B cell (primary cell): Measurements from ENCODE around the gene GLCE. TPM values are rescaled to one million over a fixed set of nuclear protein-coding genes. Genes with fewer than 3 reads are reported as not detected.

Experiments
- ATAC-seq: fragments of 200-7000 bp; cut with Tn5 transposase; one replicate; pipeline ENCODE4 v1.10.0; 2021; ENCODE audit warnings: low read depth, mild to moderate bottlenecking, moderate number of reproducible peaks, moderate library complexity
- CTCF ChIA-PET: fragments of 350-600 bp; sonication (Branson Sonifier 250); formaldehyde crosslinking; loops from one replicate; lab custom pipeline; 2021; ENCODE audit warnings: antibody characterized with exemption, inconsistent platforms; lab: Charles Lee
- POLR2A ChIA-PET: fragments of 350-600 bp; sonication (Branson Sonifier 250); formaldehyde crosslinking; loops from one replicate; lab custom pipeline; 2021; ENCODE audit warnings: antibody characterized with exemption; lab: Charles Lee
- DNase-seq: peaks from one replicate; pipeline ENCODE4 v3.0.0; 2013
- H2AFZ ChIP-seq: 2 replicates; pipeline ENCODE4 v1.6.1; 2012; ENCODE audit warnings: mild to moderate bottlenecking, low read depth, low read length; ENCODE audit not compliant: insufficient read depth, poor library complexity, severe bottlenecking
- H3K27ac ChIP-seq, 2 donors: 1 replicate in 1 of 2; 2 replicates in 1 of 2; pipeline ENCODE4 v1.5.1; 2012 to 2013; ENCODE audit warnings: low read length in 2 of 2, mild to moderate bottlenecking in 2 of 2, moderate library complexity in 1 of 2
- H3K27me3 ChIP-seq, 4 experiments: fragments of 200-600 bp in 1 of 4; sonication (generic) in 1 of 4; replicated peaks in 1 of 4; 1 replicate in 2 of 4; 2 replicates in 2 of 4; pipeline versions ENCODE4 v1.6.1 to v1.7.0; 2013 to 2016; ENCODE audit warnings: low read length in 3 of 4, mild to moderate bottlenecking in 2 of 4, mixed read lengths in 1 of 4, moderate library complexity in 1 of 4; ENCODE audit not compliant: insufficient read depth in 4 of 4, control insufficient read depth in 3 of 4; ENCODE audit errors: control extremely low read depth in 1 of 4
- H3K36me3 ChIP-seq, 2 experiments: replicated peaks in 1 of 2; 1 replicate in 1 of 2; 2 replicates in 1 of 2; pipeline versions ENCODE4 v1.6.1 to v1.7.1; 2013; ENCODE audit warnings: low read length in 1 of 2; ENCODE audit not compliant: insufficient read depth in 2 of 2, control insufficient read depth in 1 of 2; ENCODE audit errors: control extremely low read depth in 1 of 2, extremely low read depth in 1 of 2
- H3K4me1 ChIP-seq, 2 donors: fragments of 200-600 bp in 1 of 2; sonication (generic) in 1 of 2; 1 replicate in 1 of 2; 2 replicates in 1 of 2; pipeline versions ENCODE4 v1.5.1 to v1.6.1; 2013 to 2017; ENCODE audit warnings: low read length in 2 of 2; ENCODE audit not compliant: control insufficient read depth in 2 of 2, insufficient read depth in 2 of 2
- H3K4me2 ChIP-seq: replicated peaks from 2 replicates; pipeline ENCODE3; 2012; ENCODE audit warnings: mild to moderate bottlenecking, low read depth, low read length; ENCODE audit not compliant: poor library complexity, severe bottlenecking
- H3K4me3 ChIP-seq, 5 experiments: fragments of 200-600 bp in 1 of 5; sonication (generic) in 1 of 5; 1 replicate in 3 of 5; 2 replicates in 2 of 5; pipeline versions ENCODE4 v1.5.1 to v1.7.0; 2011 to 2016; ENCODE audit warnings: low read length in 4 of 5, mild to moderate bottlenecking in 4 of 5, low read depth in 2 of 5, control low read depth in 1 of 5, moderate library complexity in 1 of 5; ENCODE audit not compliant: insufficient read depth in 1 of 5; ENCODE audit errors: control extremely low read depth in 1 of 5, extremely low read depth in 1 of 5
- H3K79me2 ChIP-seq: fragments of 200-600 bp; sonication (generic); one replicate; pipeline ENCODE4 v1.6.0; 2016; ENCODE audit warnings: low read length; ENCODE audit not compliant: control insufficient read depth, insufficient read depth
- H3K9ac ChIP-seq: fragments of 200-600 bp; sonication (generic); 2 replicates; pipeline ENCODE4 v1.6.1; 2017; ENCODE audit warnings: mild to moderate bottlenecking, low read length, moderate library complexity
- H3K9me3 ChIP-seq, 3 donors: one replicate each; pipeline versions ENCODE4 v1.6.1 to v1.7.1; 2013; ENCODE audit warnings: low read length in 2 of 3; ENCODE audit not compliant: control insufficient read depth in 2 of 3, insufficient read depth in 1 of 3; ENCODE audit errors: control extremely low read depth in 1 of 3
- H4K20me1 ChIP-seq: 2 replicates; pipeline ENCODE4 v1.6.0; 2012; ENCODE audit warnings: mild to moderate bottlenecking, low read length; ENCODE audit not compliant: insufficient read depth, control insufficient read depth, poor library complexity, severe bottlenecking
- H3K27ac Mint-ChIP-seq: one replicate; pipeline ENCODE4 v1.8.0; 2021; ENCODE audit warnings: mixed read lengths
- H3K27me3 Mint-ChIP-seq: one replicate; pipeline ENCODE4 v1.8.0; 2021; ENCODE audit warnings: mixed read lengths
- H3K4me1 Mint-ChIP-seq: one replicate; pipeline ENCODE4 v1.8.0; 2021; ENCODE audit warnings: mixed read lengths
- H3K4me3 Mint-ChIP-seq: one replicate; pipeline ENCODE4 v1.8.0; 2021; ENCODE audit warnings: mixed read lengths
- H3K9me3 Mint-ChIP-seq: one replicate; pipeline ENCODE4 v1.8.0; 2022; ENCODE audit warnings: mixed read lengths; ENCODE audit not compliant: insufficient read depth
- EZH2 ChIP-seq: IDR thresholded peaks from 2 replicates; pipeline ENCODE4 v1.6.1; 2012; ENCODE audit warnings: borderline replicate concordance, low read depth, mild to moderate bottlenecking, moderate library complexity, low read length; ENCODE audit not compliant: insufficient read depth, poor library complexity, severe bottlenecking
- WGBS: methylation state at CpG from one replicate; pipeline ENCODE4 v1.1.5; 2013; ENCODE audit warnings: missing lambda C conversion rate; ENCODE audit not compliant: insufficient coverage; 5-methylcytosine and 5-hydroxymethylcytosine counted together
- intact Hi-C: fragments of 100-400 bp; cut with micrococcal nuclease; formaldehyde crosslinking; loops from one replicate; pipeline ENCODE4 v1.10.0; 2022
- polyA plus RNA-seq: library from polyadenylated mRNA; depleted of rRNA; stranded (reverse); fragments of >200 nt; gene quantifications from 2 replicates; pipeline ENCODE4 v1.2.3, GENCODE V29; 2012
- total RNA-seq, 2 donors: library from RNA; stranded (reverse); fragments of 120-200 nt in 1 of 2; gene quantifications; 1 replicate in 1 of 2; 2 replicates in 1 of 2; pipeline versions ENCODE4 v1.2.3 to v1.2.4, GENCODE V29; 2013 to 2022
- TF ChIP-seq, protein P1 (sequence below): fragments of 200-600 bp; IDR thresholded peaks from one replicate; pipeline ENCODE4 v1.8.0; 2022; ENCODE audit warnings: antibody characterized with exemption, mild to moderate bottlenecking

GLCE gene
- total and polyA plus RNA-seq, 2 donors (not counting 1 experiment from before 2014, with no cell fraction given), result 3.0 to 5.3 TPM

DNA sequence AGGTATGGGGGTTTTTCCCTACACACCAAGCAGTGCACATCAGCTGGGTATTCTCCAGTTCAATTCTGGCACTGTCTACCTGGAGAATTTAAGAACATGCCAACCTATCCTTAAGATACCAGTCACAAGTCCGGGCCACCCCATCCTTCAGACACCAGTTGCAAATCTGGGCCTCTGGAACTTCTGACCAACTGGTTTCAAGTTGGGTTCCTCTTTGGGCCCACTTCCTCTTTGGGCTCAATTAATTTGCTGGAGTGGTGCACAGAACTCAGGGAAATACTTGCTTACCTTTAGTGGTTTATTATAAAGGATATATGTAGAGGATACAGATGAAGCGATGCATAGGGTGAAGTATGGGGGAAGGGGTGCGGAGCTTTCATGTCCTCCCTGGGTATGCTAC, 25.3 kb downstream of the GLCE start:
- H3K27ac ChIP-seq, result no peak overlapping the region
- TF ChIP-seq, protein P1, sequence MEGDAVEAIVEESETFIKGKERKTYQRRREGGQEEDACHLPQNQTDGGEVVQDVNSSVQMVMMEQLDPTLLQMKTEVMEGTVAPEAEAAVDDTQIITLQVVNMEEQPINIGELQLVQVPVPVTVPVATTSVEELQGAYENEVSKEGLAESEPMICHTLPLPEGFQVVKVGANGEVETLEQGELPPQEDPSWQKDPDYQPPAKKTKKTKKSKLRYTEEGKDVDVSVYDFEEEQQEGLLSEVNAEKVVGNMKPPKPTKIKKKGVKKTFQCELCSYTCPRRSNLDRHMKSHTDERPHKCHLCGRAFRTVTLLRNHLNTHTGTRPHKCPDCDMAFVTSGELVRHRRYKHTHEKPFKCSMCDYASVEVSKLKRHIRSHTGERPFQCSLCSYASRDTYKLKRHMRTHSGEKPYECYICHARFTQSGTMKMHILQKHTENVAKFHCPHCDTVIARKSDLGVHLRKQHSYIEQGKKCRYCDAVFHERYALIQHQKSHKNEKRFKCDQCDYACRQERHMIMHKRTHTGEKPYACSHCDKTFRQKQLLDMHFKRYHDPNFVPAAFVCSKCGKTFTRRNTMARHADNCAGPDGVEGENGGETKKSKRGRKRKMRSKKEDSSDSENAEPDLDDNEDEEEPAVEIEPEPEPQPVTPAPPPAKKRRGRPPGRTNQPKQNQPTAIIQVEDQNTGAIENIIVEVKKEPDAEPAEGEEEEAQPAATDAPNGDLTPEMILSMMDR, result no peak
- TF ChIP-seq EZH2, result no peak
- no peak for ATAC-seq
- WGBS, result 86% methylated on average over 3 of the region's 3 CpGs
- peaks cover 0 to 2% (median 2%) of the 10 kb centered on the region in 3 donors for H3K9me3 ChIP-seq
- Mint-ChIP-seq H3K27me3 (no peaks in the 10 kb centered on the region), H3K4me3 (no peak overlapping the region), H3K9me3 (no peaks in the 10 kb centered on the region), H3K4me1 (peaks cover 14% of the 10 kb centered on the region), H3K27ac (no peak overlapping the region)
- intact Hi-C loops, result no loop called here
- CTCF ChIA-PET, result no interaction called here
- no peaks in the 10 kb centered on the region for H4K20me1 ChIP-seq
- no peaks in the 10 kb centered on the region for H3K36me3 ChIP-seq
- H3K4me1 ChIP-seq, result peaks cover 7 to 10% of the 10 kb centered on the region in 2 donors
- POLR2A ChIA-PET, result no interaction called here
- DNase-seq, result peak; percentile 16
- H3K79me2 ChIP-seq, result no peaks in the 10 kb centered on the region
- H3K27me3 ChIP-seq, result no peaks in the 10 kb centered on the region
- H3K9ac ChIP-seq, result no peak overlapping the region
- no peak overlapping the region for H3K4me3 ChIP-seq
- H3K4me2 ChIP-seq, result no peak overlapping the region
- no peak overlapping the region for H2AFZ ChIP-seq

DNA sequence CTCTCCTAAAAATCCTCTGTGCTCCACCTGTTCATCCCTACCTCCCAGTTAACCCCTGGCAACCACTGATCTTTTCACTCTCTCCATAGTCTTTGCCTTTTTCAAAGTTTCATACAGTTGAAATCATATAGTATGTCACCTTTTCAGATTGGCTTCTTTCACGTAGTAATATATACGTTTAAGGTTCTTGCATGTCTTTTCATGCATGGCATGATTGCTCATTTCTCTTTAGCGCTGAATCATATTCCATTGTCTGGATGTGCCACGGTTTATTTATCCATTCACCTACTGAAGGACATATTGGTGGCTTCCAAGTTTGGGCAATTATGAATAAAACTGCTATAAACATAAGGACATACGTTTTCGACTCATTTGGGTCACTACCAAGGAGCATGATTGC, 28.7 kb downstream of the GLCE start:
- no peaks in the 10 kb centered on the region for H4K20me1 ChIP-seq
- no peak overlapping the region for H3K27ac ChIP-seq
- peaks cover 5% of the 10 kb centered on the region for H3K9me3 Mint-ChIP-seq
- H3K36me3 ChIP-seq, result no peaks in the 10 kb centered on the region
- WGBS, result 100% methylated on average over 1 of the region's 6 CpGs
- ChIA-PET CTCF (no interaction called here), POLR2A (no interaction called here)
- H3K4me1 ChIP-seq, result peaks cover 7 to 10% of the 10 kb centered on the region in 2 donors
- H3K27ac Mint-ChIP-seq, result no peak overlapping the region
- no peak overlapping the region for H3K4me3 Mint-ChIP-seq
- intact Hi-C loops, result no loop called here
- no peaks in the 10 kb centered on the region for H3K27me3 ChIP-seq
- no peaks in the 10 kb centered on the region for H3K79me2 ChIP-seq
- ATAC-seq, result no peak
- peaks cover 14% of the 10 kb centered on the region for H3K4me1 Mint-ChIP-seq
- H3K4me2 ChIP-seq, result no peak overlapping the region
- DNase-seq, result no peak
- peaks cover 0 to 2% (median 2%) of the 10 kb centered on the region in 3 donors for H3K9me3 ChIP-seq
- no peak overlapping the region for H3K9ac ChIP-seq
- H2AFZ ChIP-seq, result no peak overlapping the region
- TF ChIP-seq, protein P1, result no peak
- no peak for TF ChIP-seq EZH2
- no peak overlapping the region for H3K4me3 ChIP-seq
- no peaks in the 10 kb centered on the region for H3K27me3 Mint-ChIP-seq
